Measurements from ENCODE around the gene B3GAT1.

B3GAT1 gene

DNA sequence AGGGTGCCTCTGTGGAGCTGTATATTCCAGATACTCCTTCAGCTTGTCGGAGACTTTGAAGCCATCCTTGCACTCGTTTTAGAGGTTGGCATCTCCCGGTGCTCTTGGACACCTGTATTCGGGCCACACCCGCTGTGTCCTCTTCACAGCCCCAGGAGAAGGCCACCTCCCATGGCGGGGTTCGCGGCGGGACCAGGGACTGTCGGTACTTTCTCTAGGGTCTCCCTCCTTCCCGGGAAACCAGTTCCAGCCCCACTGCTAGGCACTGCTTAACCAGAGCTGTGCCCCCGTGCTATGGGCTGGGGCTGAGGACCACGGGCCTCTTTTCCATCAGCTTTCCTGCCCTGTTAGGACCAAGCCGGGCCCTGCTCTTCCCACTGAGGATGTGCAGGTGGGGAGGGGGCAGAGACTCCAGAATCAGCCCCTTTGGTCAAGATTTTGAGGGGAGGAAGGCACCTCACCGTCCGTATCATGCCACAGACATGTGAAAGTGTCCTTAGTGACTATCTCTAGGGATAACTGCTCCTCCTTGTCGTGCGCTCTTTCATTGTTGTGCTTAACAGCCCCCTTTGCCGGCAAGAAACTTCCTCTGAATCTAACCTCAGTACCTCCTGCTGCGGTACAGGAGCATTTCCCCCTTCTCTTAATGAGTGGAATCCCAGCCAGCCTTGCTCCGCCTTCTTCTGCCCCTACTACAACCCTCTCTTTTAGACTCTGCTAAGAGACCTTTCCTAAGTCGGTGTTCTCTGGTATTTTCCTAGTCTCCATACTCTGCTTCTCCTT is 1.2 kb upstream of the B3GAT1 start:
- peaks cover 1% of the 10 kb centered on the region for H3K79me2 ChIP-seq (ENCODE audit: control insufficient read depth, insufficient read depth, low read length)
- H4K5ac ChIP-seq (ENCODE audit: low read length) = no peak overlapping the region
- no peak overlapping the region for H2BK120ac ChIP-seq (ENCODE audit: low read depth, low read length)
- peak; percentile 38 for DNase-seq
- peak overlapping the region; percentile 68 for H3K4me2 ChIP-seq (ENCODE audit: low read length)
- H2BK5ac ChIP-seq (ENCODE audit: low read length) = no peak overlapping the region
- peak overlapping the region; percentile 40 for H3K9ac ChIP-seq (ENCODE audit: low read length)
- H3K27ac ChIP-seq (ENCODE audit: low read depth, low read length) = no peak overlapping the region
- peaks cover 2% of the 10 kb centered on the region for H3K27me3 ChIP-seq (ENCODE audit: insufficient read depth, low read length, poor library complexity)
- no peak overlapping the region for H2AK5ac ChIP-seq (ENCODE audit: low read length)
- no peak overlapping the region for H2BK15ac ChIP-seq (replicated peaks; ENCODE audit: low read depth)
- no peak overlapping the region for H3K4ac ChIP-seq (ENCODE audit: low read depth, low read length)
- H3K56ac ChIP-seq (ENCODE audit: low read length) = peak overlapping the region; percentile 74
- H3K18ac ChIP-seq (ENCODE audit: low read length) = no peak overlapping the region
- no peak overlapping the region for H3K23ac ChIP-seq (ENCODE audit: low read length)
- H3K36me3 ChIP-seq (ENCODE audit: control insufficient read depth, insufficient read depth, low read length) = no peaks in the 10 kb centered on the region
- no peak overlapping the region for H4K8ac ChIP-seq (ENCODE audit: low read depth, low read length)
- H3K4me1 ChIP-seq (ENCODE audit: control insufficient read depth, low read depth, low read length) = peaks cover 8% of the 10 kb centered on the region
- WGBS (ENCODE audit: extremely low coverage, insufficient coverage, low lambda C conversion rate) = no CpG with 5 or more reads among the region's 22 CpGs
- no peak overlapping the region for H3K4me3 ChIP-seq (ENCODE audit: low read length)
- peaks cover 3% of the 10 kb centered on the region for H3K79me1 ChIP-seq (ENCODE audit: low read length)

DNA sequence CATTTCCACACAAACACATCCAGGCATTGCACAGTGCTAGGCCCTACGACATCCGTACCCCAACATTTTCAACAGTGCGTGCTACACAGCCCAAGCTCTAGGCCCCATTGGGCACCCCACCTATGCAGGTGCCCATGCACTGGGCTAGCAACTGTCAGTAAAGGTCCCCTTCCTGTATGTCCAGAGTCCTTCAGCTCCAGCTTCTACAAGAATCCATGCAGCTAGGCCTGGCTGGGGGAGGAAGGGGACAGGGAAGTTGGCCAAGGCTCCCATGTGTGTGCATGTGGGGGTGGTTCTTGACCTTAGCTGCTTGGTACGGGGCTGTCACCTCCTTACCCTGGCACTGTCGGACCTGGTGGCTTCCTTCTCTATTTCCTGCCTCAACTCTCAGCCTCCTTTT is 1.3 kb downstream of the B3GAT1 start:
- Histone ChIP-seq H3K4me1 (ENCODE audit: control insufficient read depth, low read depth, low read length) (peaks cover 8% of the 10 kb centered on the region), H3K79me1 (ENCODE audit: low read length) (peaks cover 8% of the 10 kb centered on the region), H3K27ac (ENCODE audit: low read depth, low read length) (no peak overlapping the region), H3K9ac (ENCODE audit: low read length) (peak overlapping the region; percentile 77), H3K79me2 (ENCODE audit: control insufficient read depth, insufficient read depth, low read length) (peaks cover 1% of the 10 kb centered on the region), H3K4ac (ENCODE audit: low read depth, low read length) (no peak overlapping the region), H2BK5ac (ENCODE audit: low read length) (no peak overlapping the region), H3K27me3 (ENCODE audit: insufficient read depth, low read length, poor library complexity) (peaks cover 2% of the 10 kb centered on the region), H3K23ac (ENCODE audit: low read length) (no peak overlapping the region), H4K8ac (ENCODE audit: low read depth, low read length) (no peak overlapping the region), H3K18ac (ENCODE audit: low read length) (no peak overlapping the region), H3K56ac (ENCODE audit: low read length) (no peak overlapping the region), H3K36me3 (ENCODE audit: control insufficient read depth, insufficient read depth, low read length) (no peaks in the 10 kb centered on the region), H2AK5ac (ENCODE audit: low read length) (no peak overlapping the region), H3K4me2 (ENCODE audit: low read length) (peak overlapping the region; percentile 62), H4K5ac (ENCODE audit: low read length) (no peak overlapping the region), H2BK120ac (ENCODE audit: low read depth, low read length) (no peak overlapping the region), H2BK15ac (replicated peaks; ENCODE audit: low read depth) (no peak overlapping the region), H3K4me3 (ENCODE audit: low read length) (no peak overlapping the region)
- WGBS (ENCODE audit: extremely low coverage, insufficient coverage, low lambda C conversion rate) = no CpG with 5 or more reads among the region's 5 CpGs
- DNase-seq = no peak

DNA sequence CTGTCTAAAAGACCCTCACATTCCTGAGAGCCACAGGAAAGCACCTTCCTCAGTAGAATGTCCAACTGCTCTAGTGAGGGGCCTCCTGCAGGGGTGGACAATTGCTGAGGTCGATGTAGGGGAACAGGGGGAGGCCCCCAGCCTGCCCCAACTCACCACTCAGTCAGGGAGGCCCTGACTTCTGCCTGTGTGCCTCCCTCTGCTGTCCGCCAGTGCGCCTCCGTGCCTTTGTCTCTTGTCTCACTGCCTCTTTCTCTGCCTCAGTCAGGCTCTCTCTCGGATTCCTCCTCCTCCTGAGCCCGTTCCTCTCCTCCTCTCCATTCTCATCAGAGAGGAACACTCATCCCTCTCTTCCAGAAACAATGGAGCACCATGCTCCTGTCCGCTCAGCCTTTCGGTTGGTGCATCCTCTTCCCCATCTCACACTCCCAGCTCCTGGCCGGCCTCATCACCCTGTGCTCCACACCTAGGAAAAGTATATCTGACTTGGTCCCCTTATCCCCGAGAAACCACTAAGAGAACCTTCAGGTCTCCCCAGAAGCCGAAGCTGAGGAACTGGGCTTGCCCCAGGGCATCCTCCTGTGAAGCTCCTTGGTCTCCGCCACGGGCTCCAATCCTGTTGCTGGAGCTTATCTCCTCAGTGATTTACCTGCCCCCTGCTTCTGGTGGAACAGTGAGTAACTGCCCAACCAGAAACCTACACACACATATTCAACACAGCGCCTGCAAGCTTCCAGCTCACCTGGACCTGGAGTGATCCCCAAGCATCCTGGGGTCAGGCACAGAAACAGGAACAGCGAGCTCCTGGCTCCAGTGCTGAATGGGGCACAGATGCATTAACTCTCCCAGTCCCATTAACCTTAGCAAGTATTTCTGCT is 2.3 kb downstream of the B3GAT1 start:
- Histone ChIP-seq H3K4me1 (ENCODE audit: control insufficient read depth, low read depth, low read length) (peaks cover 8% of the 10 kb centered on the region), H2BK5ac (ENCODE audit: low read length) (no peak overlapping the region), H3K18ac (ENCODE audit: low read length) (no peak overlapping the region), H3K27ac (ENCODE audit: low read depth, low read length) (no peak overlapping the region), H2BK15ac (replicated peaks; ENCODE audit: low read depth) (no peak overlapping the region), H3K4me2 (ENCODE audit: low read length) (no peak overlapping the region), H3K27me3 (ENCODE audit: insufficient read depth, low read length, poor library complexity) (peaks cover 2% of the 10 kb centered on the region), H3K36me3 (ENCODE audit: control insufficient read depth, insufficient read depth, low read length) (no peaks in the 10 kb centered on the region), H3K56ac (ENCODE audit: low read length) (no peak overlapping the region), H2BK120ac (ENCODE audit: low read depth, low read length) (no peak overlapping the region), H3K4me3 (ENCODE audit: low read length) (no peak overlapping the region), H3K79me1 (ENCODE audit: low read length) (peaks cover 8% of the 10 kb centered on the region), H4K8ac (ENCODE audit: low read depth, low read length) (no peak overlapping the region), H3K9ac (ENCODE audit: low read length) (no peak overlapping the region), H3K23ac (ENCODE audit: low read length) (no peak overlapping the region), H4K5ac (ENCODE audit: low read length) (no peak overlapping the region), H3K4ac (ENCODE audit: low read depth, low read length) (no peak overlapping the region), H2AK5ac (ENCODE audit: low read length) (no peak overlapping the region), H3K79me2 (ENCODE audit: control insufficient read depth, insufficient read depth, low read length) (peaks cover 1% of the 10 kb centered on the region)
- no CpG with 5 or more reads among the region's 15 CpGs for WGBS (ENCODE audit: extremely low coverage, insufficient coverage, low lambda C conversion rate)
- peak; percentile 56 for DNase-seq

DNA sequence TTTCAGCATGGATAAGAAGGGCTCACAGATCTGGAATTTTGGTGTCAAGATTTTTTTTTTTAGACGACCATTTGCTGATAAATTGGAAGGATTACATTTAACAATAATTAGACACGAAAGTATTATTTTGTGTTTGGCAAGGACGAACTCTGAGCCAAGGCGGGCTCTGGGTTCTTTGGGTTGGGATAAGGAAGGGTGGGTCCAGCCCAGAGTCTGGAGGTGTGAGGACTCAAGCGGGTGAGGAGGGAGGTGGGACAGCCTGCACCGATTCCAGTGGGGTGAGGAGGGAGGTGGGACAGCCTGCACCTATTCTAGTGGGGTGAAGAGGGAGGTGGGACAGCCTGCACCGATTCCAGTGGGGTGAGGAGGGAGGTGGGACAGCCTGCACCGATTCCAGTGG is 4.1 kb downstream of the B3GAT1 start:
- no peaks in the 10 kb centered on the region for H3K27me3 ChIP-seq (ENCODE audit: insufficient read depth, low read length, poor library complexity)
- no peak overlapping the region for H3K9ac ChIP-seq (ENCODE audit: low read length)
- no peak for DNase-seq
- H2BK5ac ChIP-seq (ENCODE audit: low read length) = no peak overlapping the region
- no peak overlapping the region for H3K23ac ChIP-seq (ENCODE audit: low read length)
- H2BK15ac ChIP-seq (replicated peaks; ENCODE audit: low read depth) = no peak overlapping the region
- H3K79me1 ChIP-seq (ENCODE audit: low read length) = peaks cover 8% of the 10 kb centered on the region
- no peak overlapping the region for H3K4ac ChIP-seq (ENCODE audit: low read depth, low read length)
- H3K27ac ChIP-seq (ENCODE audit: low read depth, low read length) = no peak overlapping the region
- no CpG with 5 or more reads among the region's 8 CpGs for whole genome bisulfite sequencing (ENCODE audit: extremely low coverage, insufficient coverage, low lambda C conversion rate)
- no peak overlapping the region for H4K5ac ChIP-seq (ENCODE audit: low read length)
- no peak overlapping the region for H3K18ac ChIP-seq (ENCODE audit: low read length)
- peaks cover 5% of the 10 kb centered on the region for H3K4me1 ChIP-seq (ENCODE audit: control insufficient read depth, low read depth, low read length)
- no peak overlapping the region for H4K8ac ChIP-seq (ENCODE audit: low read depth, low read length)
- H2BK120ac ChIP-seq (ENCODE audit: low read depth, low read length) = no peak overlapping the region
- H3K4me3 ChIP-seq (ENCODE audit: low read length) = no peak overlapping the region
- no peak overlapping the region for H3K56ac ChIP-seq (ENCODE audit: low read length)
- no peak overlapping the region for H3K4me2 ChIP-seq (ENCODE audit: low read length)
- H2AK5ac ChIP-seq (ENCODE audit: low read length) = no peak overlapping the region
- H3K79me2 ChIP-seq (ENCODE audit: control insufficient read depth, insufficient read depth, low read length) = peaks cover 1% of the 10 kb centered on the region
- H3K36me3 ChIP-seq (ENCODE audit: control insufficient read depth, insufficient read depth, low read length) = no peaks in the 10 kb centered on the region

DNA sequence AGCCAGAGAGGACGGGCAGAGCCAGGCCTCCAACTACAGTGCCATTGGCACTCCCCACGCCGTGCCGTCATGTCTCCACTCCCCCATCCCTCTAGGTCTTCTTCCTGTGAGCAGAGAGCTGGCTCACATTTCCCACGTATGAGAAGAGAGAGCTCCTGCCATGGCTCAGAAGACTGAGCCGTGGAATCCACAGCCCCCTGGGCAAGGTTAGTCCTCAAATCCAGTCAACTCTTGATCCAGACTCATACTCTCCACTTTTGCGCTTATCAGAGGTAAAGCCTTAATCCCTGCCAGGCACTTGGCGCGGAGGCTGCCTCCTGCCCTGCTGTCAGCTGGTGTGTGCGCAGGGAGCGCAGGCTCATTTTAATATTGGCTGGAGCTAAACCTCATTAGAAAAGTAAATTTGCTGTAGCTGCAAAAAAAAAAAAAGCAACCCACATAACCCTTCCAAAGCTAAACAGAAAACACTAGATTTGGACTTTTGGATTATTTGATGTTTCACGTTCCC is 4.7 kb downstream of the B3GAT1 start:
- Histone ChIP-seq H3K4me2 (ENCODE audit: low read length) (no peak overlapping the region), H3K9ac (ENCODE audit: low read length) (no peak overlapping the region), H3K18ac (ENCODE audit: low read length) (no peak overlapping the region), H3K4me1 (ENCODE audit: control insufficient read depth, low read depth, low read length) (peaks cover 5% of the 10 kb centered on the region), H3K36me3 (ENCODE audit: control insufficient read depth, insufficient read depth, low read length) (no peaks in the 10 kb centered on the region), H2BK15ac (replicated peaks; ENCODE audit: low read depth) (no peak overlapping the region), H3K56ac (ENCODE audit: low read length) (no peak overlapping the region), H2BK120ac (ENCODE audit: low read depth, low read length) (no peak overlapping the region), H3K23ac (ENCODE audit: low read length) (no peak overlapping the region), H3K27ac (ENCODE audit: low read depth, low read length) (no peak overlapping the region), H3K79me1 (ENCODE audit: low read length) (peaks cover 8% of the 10 kb centered on the region), H3K79me2 (ENCODE audit: control insufficient read depth, insufficient read depth, low read length) (peaks cover 1% of the 10 kb centered on the region), H4K8ac (ENCODE audit: low read depth, low read length) (no peak overlapping the region), H2AK5ac (ENCODE audit: low read length) (no peak overlapping the region), H4K5ac (ENCODE audit: low read length) (no peak overlapping the region), H3K4ac (ENCODE audit: low read depth, low read length) (no peak overlapping the region), H3K4me3 (ENCODE audit: low read length) (no peak overlapping the region), H3K27me3 (ENCODE audit: insufficient read depth, low read length, poor library complexity) (no peaks in the 10 kb centered on the region), H2BK5ac (ENCODE audit: low read length) (no peak overlapping the region)
- no CpG with 5 or more reads among the region's 12 CpGs for WGBS (ENCODE audit: extremely low coverage, insufficient coverage, low lambda C conversion rate)
- no peak for DNase-seq
